Liver (tissue), 9 donors: Measurements from ENCODE around the gene SORCS2. TPM values are rescaled to one million over a fixed set of nuclear protein-coding genes. Genes with fewer than 3 reads are reported as not detected.

Experiments
- DNase-seq: peaks from one replicate; pipeline ENCODE4 v3.0.0-alpha.2; 2017; ENCODE audit warnings: low spot score
- H3K27ac ChIP-seq, 2 donors: one replicate each; pipeline ENCODE4 v1.7.0; 2013; ENCODE audit warnings: inconsistent platforms in 2 of 2, low read length in 2 of 2, control low read depth in 1 of 2, low read depth in 1 of 2, mild to moderate bottlenecking in 1 of 2
- H3K27me3 ChIP-seq, 4 donors: one replicate each; pipeline versions ENCODE4 v1.6.1 to v1.7.0; 2013; ENCODE audit warnings: low read length in 3 of 4, inconsistent platforms in 1 of 4, mild to moderate bottlenecking in 1 of 4, moderate library complexity in 1 of 4; ENCODE audit not compliant: control insufficient read depth in 4 of 4, insufficient read depth in 4 of 4
- H3K36me3 ChIP-seq, 4 donors: one replicate each; pipeline versions ENCODE4 v1.6.1 to v1.7.0; 2013; ENCODE audit warnings: low read length in 3 of 4, mild to moderate bottlenecking in 3 of 4, low read depth in 1 of 4, moderate library complexity in 1 of 4; ENCODE audit not compliant: control insufficient read depth in 4 of 4, insufficient read depth in 3 of 4
- H3K4me1 ChIP-seq, 4 donors: one replicate each; pipeline versions ENCODE4 v1.6.1 to v1.7.0; 2013; ENCODE audit warnings: low read length in 3 of 4, mild to moderate bottlenecking in 3 of 4, moderate library complexity in 1 of 4; ENCODE audit not compliant: control insufficient read depth in 4 of 4, insufficient read depth in 4 of 4
- H3K4me3 ChIP-seq, 3 donors: one replicate each; pipeline versions ENCODE4 v1.6.1 to v1.7.0; 2013; ENCODE audit warnings: low read length in 3 of 3, control low read depth in 1 of 3, low read depth in 1 of 3, mild to moderate bottlenecking in 1 of 3
- H3K9ac ChIP-seq, 2 donors: one replicate each; pipeline ENCODE4 v1.7.0; 2013; ENCODE audit warnings: low read length in 2 of 2, mild to moderate bottlenecking in 2 of 2, moderate library complexity in 2 of 2, control low read depth in 1 of 2, low read depth in 1 of 2
- H3K9me3 ChIP-seq, 4 donors: one replicate each; pipeline versions ENCODE4 v1.6.1 to v1.7.0; 2013; ENCODE audit warnings: low read length in 3 of 4; ENCODE audit not compliant: control insufficient read depth in 4 of 4
- ATF3 ChIP-seq: IDR thresholded peaks from 2 replicates; pipeline ENCODE4 v1.6.1; 2016; ENCODE audit warnings: antibody characterized with exemption
- CTCF ChIP-seq: fragments of 150-350 bp; IDR thresholded peaks from 2 replicates; pipeline ENCODE4 v1.5.1; 2017; ENCODE audit warnings: improper control_type of control experiment, low read depth, low read length; ENCODE audit not compliant: missing input control
- EGR1 ChIP-seq, 2 donors: IDR thresholded peaks; 2 replicates each; pipeline ENCODE4 v1.6.1; 2016 to 2018; ENCODE audit warnings: antibody characterized with exemption in 2 of 2, low read depth in 2 of 2
- FOXA1 ChIP-seq: IDR thresholded peaks from 2 replicates; pipeline ENCODE4 v1.6.1; 2016; ENCODE audit warnings: antibody characterized with exemption
- FOXA2 ChIP-seq: IDR thresholded peaks from 2 replicates; pipeline ENCODE4 v1.6.1; 2016; ENCODE audit warnings: antibody characterized with exemption
- GABPA ChIP-seq, 2 donors: IDR thresholded peaks in 1 of 2; conservative IDR thresholded peaks in 1 of 2; 2 replicates each; pipeline ENCODE4 v1.6.1; 2016; ENCODE audit warnings: antibody characterized with exemption in 2 of 2, mild to moderate bottlenecking in 1 of 2, moderate library complexity in 1 of 2
- HNF4A ChIP-seq, 2 donors: conservative IDR thresholded peaks; 2 replicates each; pipeline ENCODE4 v1.6.1; 2016; ENCODE audit warnings: antibody characterized with exemption in 2 of 2, mild to moderate bottlenecking in 2 of 2
- HNF4G ChIP-seq: IDR thresholded peaks from 2 replicates; pipeline ENCODE4 v1.6.1; 2016; ENCODE audit warnings: antibody characterized with exemption
- JUND ChIP-seq, 2 donors: IDR thresholded peaks; 2 replicates each; pipeline ENCODE4 v1.6.1; 2016; ENCODE audit warnings: antibody characterized with exemption in 2 of 2
- MAX ChIP-seq: IDR thresholded peaks from 2 replicates; pipeline ENCODE4 v1.6.1; 2016; ENCODE audit warnings: antibody characterized with exemption
- NR2F2 ChIP-seq: IDR thresholded peaks from 2 replicates; pipeline ENCODE4 v1.6.1; 2016; ENCODE audit warnings: antibody characterized with exemption
- RAD21 ChIP-seq, 2 donors: IDR thresholded peaks; 2 replicates each; pipeline ENCODE4 v1.6.1; 2016; ENCODE audit warnings: antibody characterized with exemption in 2 of 2, mild to moderate bottlenecking in 2 of 2
- REST ChIP-seq: IDR thresholded peaks from 2 replicates; pipeline ENCODE4 v1.6.1; 2016; ENCODE audit warnings: antibody characterized with exemption, mild to moderate bottlenecking
- RXRA ChIP-seq, 2 donors: IDR thresholded peaks; 2 replicates each; pipeline ENCODE4 v1.6.1; 2017 to 2018; ENCODE audit warnings: antibody characterized with exemption in 2 of 2, mild to moderate bottlenecking in 1 of 2
- SP1 ChIP-seq: IDR thresholded peaks from 2 replicates; pipeline ENCODE4 v1.6.1; 2018; ENCODE audit warnings: antibody characterized with exemption, mild to moderate bottlenecking
- TAF1 ChIP-seq: conservative IDR thresholded peaks from 2 replicates; pipeline ENCODE4 v1.6.1; 2016; ENCODE audit warnings: antibody characterized with exemption, mild to moderate bottlenecking
- YY1 ChIP-seq: IDR thresholded peaks from 2 replicates; pipeline ENCODE4 v1.6.1; 2016; ENCODE audit warnings: antibody characterized with exemption, mild to moderate bottlenecking
- ZBTB33 ChIP-seq: IDR thresholded peaks from 2 replicates; pipeline ENCODE4 v1.6.1; 2016; ENCODE audit warnings: antibody characterized with exemption
- WGBS: extraction: QIAGEN DNeasy Blood & Tissue Kit; methylation state at CpG from one replicate; pipeline ENCODE4 v1.1.7; 2013; 5-methylcytosine and 5-hydroxymethylcytosine counted together
- polyA plus RNA-seq, 2 donors: library from polyadenylated mRNA; stranded (reverse) in 1 of 2; unstranded in 1 of 2; fragments of 200-250 nt in 1 of 2; fragments of >200 nt in 1 of 2; fragmentation: Nextera tagmentation in 1 of 2; extraction: Ambion mirVana in 1 of 2; gene quantifications; one replicate each; pipeline versions ENCODE4 v1.2.1 to v1.2.3, GENCODE V29; 2013 to 2015
- total RNA-seq, 2 donors: library from RNA; depleted of rRNA; stranded (reverse); fragments of >200 nt; gene quantifications; one replicate each; pipeline ENCODE4 v1.2.3, GENCODE V29; 2014
- donor health status: healthy.
- donor health status: healthy.
- donor health status: healthy.
- donor health status: healthy.
- donor health status: healthy.

The SORCS2 gene
- total and polyA plus RNA-seq, 4 donors = 0.10 to 1.4 (median 0.92) TPM

GRCh38 chr4:7191546-7192251, 639 bp upstream of the SORCS2 start:
- TF ChIP-seq EGR1 (IDR thresholded peaks at IDR 0.05; ENCODE audit: low read depth in 2 of 2) (no peak), RXRA (IDR thresholded peaks at IDR 0.05) (no peak), FOXA1 (no peak), CTCF (no peak), ATF3 (no peak), TAF1 (no peak), HNF4A (conservative IDR thresholded peaks at IDR 0.05) (no peak), JUND (IDR thresholded peaks at IDR 0.05) (no peak), RAD21 (IDR thresholded peaks at IDR 0.05) (no peak), FOXA2 (no peak), NR2F2 (no peak), HNF4G (no peak), ZBTB33 (no peak), YY1 (no peak), SP1 (no peak), GABPA (IDR thresholded peaks at IDR 0.05 in 1 of 2, conservative IDR thresholded peaks at IDR 0.05 in 1 of 2) (no peak), REST (no peak), MAX (no peak)
- no peak for DNase-seq
- Histone ChIP-seq H3K27ac (no peak overlapping the region), H3K4me1 (peaks cover 6 to 21% (median 16%) of the 10 kb centered on the region in 4 donors), H3K27me3 (peaks cover 0 to 11% (median 1%) of the 10 kb centered on the region in 4 donors), H3K9me3 (no peaks in the 10 kb centered on the region), H3K4me3 (no peak overlapping the region), H3K36me3 (no peaks in the 10 kb centered on the region), H3K9ac (no peak overlapping the region)
- WGBS = 70% methylated on average over 22 of the region's 22 CpGs
